ENCODE results near the gene PCGF3. TPM values are rescaled to one million over a fixed set of nuclear protein-coding genes. Genes with fewer than 3 reads are reported as not detected.
"Not testable (repeated sequence)": the region's sequence is repeated elsewhere in the genome, so short reads cannot be mapped to it uniquely, and the experiment has no call there.

Gene PCGF3
- total RNA-seq, 4 donors from 2014 or later, result 54.8 to 123 (median 90.5) TPM

DNA sequence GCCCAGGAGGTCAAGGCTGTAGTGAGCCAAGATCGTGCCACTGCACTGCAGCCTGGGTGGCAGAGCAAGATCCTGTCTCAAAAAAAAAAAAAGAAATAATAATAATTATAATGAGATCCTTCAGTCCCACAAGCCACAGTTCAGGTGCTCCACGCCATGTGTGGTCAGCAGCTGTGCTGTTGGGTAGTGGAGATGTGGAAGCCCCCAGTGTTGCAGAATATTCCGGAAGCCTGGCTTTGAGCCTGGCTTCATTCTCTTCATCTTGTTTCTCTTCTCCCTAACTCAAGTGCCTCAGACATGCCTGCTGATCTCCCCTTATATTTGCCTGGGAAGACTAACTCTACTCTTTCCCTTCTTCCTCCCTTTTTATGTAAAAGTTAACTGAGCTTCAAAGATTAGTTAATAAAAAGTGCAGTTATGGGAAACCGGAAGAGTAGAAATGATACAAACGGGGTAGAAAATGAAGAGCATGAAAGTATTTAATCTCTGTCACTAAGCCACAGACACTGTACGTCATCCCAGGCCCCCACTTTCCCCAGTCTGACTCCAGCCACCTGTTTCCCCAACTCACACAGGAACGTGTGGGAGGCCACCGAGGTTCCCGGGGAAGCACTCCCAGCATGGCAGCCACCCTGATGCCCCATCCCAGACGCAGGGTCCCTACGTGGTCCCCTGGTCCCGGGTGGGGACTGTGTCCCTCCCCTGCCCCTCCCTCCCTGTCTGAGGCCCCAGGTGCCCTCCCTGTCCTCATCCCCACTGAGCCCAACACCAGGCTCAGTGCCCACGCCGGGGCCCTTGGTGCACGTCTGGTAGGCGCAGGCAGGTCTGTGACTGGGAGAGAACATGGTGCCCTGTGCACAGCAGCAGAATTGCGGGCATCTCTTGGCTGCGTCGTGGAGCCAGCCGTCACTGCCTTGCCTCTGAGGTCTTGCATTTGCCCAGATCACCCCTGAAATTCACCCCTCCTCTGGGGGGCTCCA lies 24.0 kb downstream of the PCGF3 start:
- DNase-seq (ENCODE audit: low spot score in 2 of 2), result no peak
- no peak for TF ChIP-seq POLR2A (IDR thresholded peaks at IDR 0.05)
- TF ChIP-seq EP300 (IDR thresholded peaks at IDR 0.05), result no peak
- TF ChIP-seq, protein P1, sequence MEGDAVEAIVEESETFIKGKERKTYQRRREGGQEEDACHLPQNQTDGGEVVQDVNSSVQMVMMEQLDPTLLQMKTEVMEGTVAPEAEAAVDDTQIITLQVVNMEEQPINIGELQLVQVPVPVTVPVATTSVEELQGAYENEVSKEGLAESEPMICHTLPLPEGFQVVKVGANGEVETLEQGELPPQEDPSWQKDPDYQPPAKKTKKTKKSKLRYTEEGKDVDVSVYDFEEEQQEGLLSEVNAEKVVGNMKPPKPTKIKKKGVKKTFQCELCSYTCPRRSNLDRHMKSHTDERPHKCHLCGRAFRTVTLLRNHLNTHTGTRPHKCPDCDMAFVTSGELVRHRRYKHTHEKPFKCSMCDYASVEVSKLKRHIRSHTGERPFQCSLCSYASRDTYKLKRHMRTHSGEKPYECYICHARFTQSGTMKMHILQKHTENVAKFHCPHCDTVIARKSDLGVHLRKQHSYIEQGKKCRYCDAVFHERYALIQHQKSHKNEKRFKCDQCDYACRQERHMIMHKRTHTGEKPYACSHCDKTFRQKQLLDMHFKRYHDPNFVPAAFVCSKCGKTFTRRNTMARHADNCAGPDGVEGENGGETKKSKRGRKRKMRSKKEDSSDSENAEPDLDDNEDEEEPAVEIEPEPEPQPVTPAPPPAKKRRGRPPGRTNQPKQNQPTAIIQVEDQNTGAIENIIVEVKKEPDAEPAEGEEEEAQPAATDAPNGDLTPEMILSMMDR (IDR thresholded peaks at IDR 0.05), result no peak
- no peak overlapping the region for H3K27ac ChIP-seq
- 91 to 95% methylated on average over 17 to 20 of the region's 20 CpGs for WGBS, 2 donors
- no peaks in the 10 kb centered on the region for H3K9me3 ChIP-seq
- H3K4me1 ChIP-seq, result peaks cover 0 to 25% (median 5%) of the 10 kb centered on the region in 4 donors
- no peaks in the 10 kb centered on the region for H3K27me3 ChIP-seq
- no peak overlapping the region for H3K4me3 ChIP-seq
- peaks cover 0 to 43% (median 17%) of the 10 kb centered on the region in 3 donors for H3K36me3 ChIP-seq

GRCh38 chr4:730511-730910 lies 24.9 kb downstream of the PCGF3 start:
- 95 to 96% methylated on average over 27 of the region's 27 CpGs for WGBS, 2 donors
- Histone ChIP-seq H3K9me3 (no peaks in the 10 kb centered on the region), H3K27ac (no peak overlapping the region), H3K36me3 (peaks cover 0 to 52% (median 22%) of the 10 kb centered on the region in 3 donors), H3K27me3 (no peaks in the 10 kb centered on the region), H3K4me3 (no peak overlapping the region), H3K4me1 (peaks cover 0 to 22% (median 5%) of the 10 kb centered on the region in 4 donors)
- no peak for TF ChIP-seq EP300 (IDR thresholded peaks at IDR 0.05)
- TF ChIP-seq, protein P1 (IDR thresholded peaks at IDR 0.05), result no peak
- no peak for TF ChIP-seq POLR2A (IDR thresholded peaks at IDR 0.05)
- DNase-seq (ENCODE audit: low spot score in 2 of 2), result no peak

- H3K27me3 ChIP-seq; H3K9me3 ChIP-seq; DNase-seq (ENCODE audit: low spot score in 2 of 2); H3K4me3 ChIP-seq; H3K27ac ChIP-seq: not testable (repeated sequence)
- WGBS, 2 donors, result 93 to 95% methylated on average over 18 to 30 of the region's 68 CpGs
- H3K4me1 ChIP-seq, result peaks cover 0 to 15% (median 1%) of the 10 kb centered on the region in 4 donors
- H3K36me3 ChIP-seq, result peaks cover 0 to 59% (median 22%) of the 10 kb centered on the region in 3 donors
Measured at GRCh38 chr4:730946-731904, 25.6 kb downstream of the PCGF3 start.

DNA sequence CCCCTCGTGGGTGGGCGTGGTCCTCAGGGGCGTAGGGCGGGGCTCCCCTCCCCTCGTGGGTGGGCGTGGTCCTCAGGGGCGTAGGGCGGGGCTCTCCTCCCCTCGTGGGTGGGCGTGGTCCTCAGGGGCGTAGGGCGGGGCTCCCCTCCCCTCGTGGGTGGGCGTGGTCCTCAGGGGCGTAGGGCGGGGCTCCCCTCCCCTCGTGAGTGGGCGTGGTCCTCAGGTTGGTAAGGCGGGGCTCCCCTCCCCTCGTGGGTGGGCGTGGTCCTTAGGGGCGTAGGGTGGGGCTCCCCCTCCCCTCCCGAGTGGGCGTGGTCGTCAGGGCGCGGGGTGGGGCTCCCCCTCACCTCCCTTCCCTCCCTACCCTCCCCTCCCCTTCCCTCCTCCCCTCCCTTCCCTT lies 26.3 kb downstream of the PCGF3 start:
- 90% methylated on average over 8 of the region's 27 CpGs; no CpG with 5 or more reads in 1 of the 2 donors for WGBS, 2 donors
- DNase-seq (ENCODE audit: low spot score in 2 of 2); H3K4me1 ChIP-seq; H3K9me3 ChIP-seq; H3K4me3 ChIP-seq; H3K27me3 ChIP-seq; H3K27ac ChIP-seq: not testable (repeated sequence)
- peaks cover 0 to 64% (median 22%) of the 10 kb centered on the region in 3 donors for H3K36me3 ChIP-seq

DNA sequence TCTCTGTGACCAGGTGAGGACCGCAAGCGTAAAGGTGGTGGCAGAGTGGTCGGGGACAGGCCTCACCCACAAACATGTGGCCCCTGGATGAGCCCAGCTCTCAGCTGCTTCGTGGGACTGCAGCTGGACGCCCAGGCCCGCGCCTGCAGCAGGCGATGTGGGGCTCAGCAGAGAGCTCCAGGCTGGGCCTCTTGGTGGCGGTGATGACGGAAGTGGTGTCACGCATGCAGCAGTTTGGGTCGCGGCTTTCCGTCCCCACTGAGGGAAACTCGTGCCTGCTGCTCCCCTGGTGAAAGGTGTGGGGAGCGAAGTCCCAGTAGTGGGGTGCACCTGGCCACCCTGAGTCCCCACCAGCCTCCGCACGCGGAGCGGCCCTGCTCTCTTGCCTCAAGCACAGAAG lies 26.9 kb downstream of the PCGF3 start:
- H3K4me3 ChIP-seq, result no peak overlapping the region
- H3K36me3 ChIP-seq, result peaks cover 0 to 70% (median 22%) of the 10 kb centered on the region in 3 donors
- H3K9me3 ChIP-seq, result no peaks in the 10 kb centered on the region
- H3K4me1 ChIP-seq, result peaks cover 0 to 2% (median 0%) of the 10 kb centered on the region in 4 donors
- DNase-seq (ENCODE audit: low spot score in 2 of 2), result no peak
- WGBS, 2 donors, result 90 to 94% methylated on average over 17 of the region's 20 CpGs
- TF ChIP-seq, protein P1 (IDR thresholded peaks at IDR 0.05), result no peak
- TF ChIP-seq POLR2A (IDR thresholded peaks at IDR 0.05) (no peak), EP300 (IDR thresholded peaks at IDR 0.05) (no peak)
- H3K27me3 ChIP-seq, result no peaks in the 10 kb centered on the region
- no peak overlapping the region for H3K27ac ChIP-seq

All from tibial nerve (tissue), 4 donors.